Left cardiac atrium (tissue), 4 donors: Measurements from ENCODE around the gene DHRS4. TPM values are rescaled to one million over a fixed set of nuclear protein-coding genes. Genes with fewer than 3 reads are reported as not detected.
A peak's percentile ranks its signal among the peaks of the same experiment; 100 is the strongest.
"Not testable (repeated sequence)": the region's sequence is repeated elsewhere in the genome, so short reads cannot be mapped to it uniquely, and the experiment has no call there.

Experiments
- ATAC-seq, 2 donors: fragments of 200-7000 bp; cut with Tn5 transposase; one replicate each; pipeline ENCODE4 v1.9.1; 2020; ENCODE audit warnings: mild to moderate bottlenecking in 2 of 2, moderate library complexity in 2 of 2
- DNase-seq: peaks from one replicate; pipeline ENCODE4 v3.0.0-alpha.2; 2020
- intact Hi-C, 2 donors: fragments of 100-400 bp; cut with DNase I; formaldehyde crosslinking; loops; one replicate each; pipeline versions ENCODE4 v1.14.1 to v1.15.1; 2022 to 2023
- total RNA-seq, 2 donors: library from RNA; stranded (reverse); fragmentation: NEBNext Ultra II Directional; extraction: Animal tissue kit (Norgen Biotek cat#: 25700); gene quantifications; one replicate each; pipeline ENCODE4 v1.2.1, GENCODE V29; 2021
- donor health status: DM: no; HTN: yes; CAD: no.
- donor health status: DM: no; HTN: yes; CAD: no; lungs with severe emphysema.
- donor health status: DM: yes; HTN: yes; CAD: no.
- donor health status: Dilated cardiomyopathy.

Gene DHRS4
- total RNA-seq, 2 donors from 2014 or later, result 20.5 to 25.3 TPM

DNA sequence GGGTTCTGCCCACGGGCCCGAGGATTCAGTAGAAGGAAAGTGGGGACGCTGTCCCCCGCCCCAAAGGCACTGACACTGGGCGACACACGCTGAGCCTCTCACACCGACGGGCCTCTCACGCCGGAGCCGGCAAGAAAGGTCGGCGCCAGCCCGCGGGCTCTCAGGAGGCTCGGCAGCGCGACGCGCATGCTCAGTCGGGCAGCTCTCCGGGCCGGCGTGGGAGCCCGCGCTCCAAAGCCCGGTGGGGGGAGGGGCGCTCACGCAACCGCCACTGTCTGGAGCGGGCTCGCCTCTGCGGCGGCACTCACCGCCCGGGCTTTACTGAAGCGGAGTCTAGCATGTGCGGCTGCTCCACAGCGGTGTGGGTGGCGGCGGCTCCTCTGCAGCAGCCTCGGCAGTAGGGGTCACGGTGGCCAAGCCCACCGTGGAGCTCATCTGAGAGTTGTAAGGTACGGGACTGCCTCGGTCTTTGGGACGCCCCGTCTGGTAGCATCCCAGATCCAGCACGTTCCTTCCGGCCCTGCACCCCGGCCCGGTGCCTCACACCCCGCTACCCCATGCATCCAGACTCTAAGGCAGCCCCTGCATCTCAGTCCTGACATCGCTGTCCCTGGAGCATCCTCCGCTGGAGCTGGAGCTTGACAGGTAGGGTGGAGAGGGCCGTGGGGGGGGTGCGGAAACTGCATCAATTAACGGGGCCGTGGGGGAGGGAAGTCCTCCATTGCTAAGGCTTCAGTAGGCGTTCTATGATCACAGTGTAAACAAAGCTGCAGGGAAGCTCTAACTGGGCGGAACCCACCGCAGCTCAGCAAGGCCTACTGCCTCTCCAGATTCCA lies 53.5 kb downstream of the DHRS4 start:
- ATAC-seq (peak; percentile 95 to 98), DNase-seq (peak; percentile 41)
- intact Hi-C loops, result not testable (repeated sequence)

GRCh38 chr14:24011051-24011450 lies 57.5 kb downstream of the DHRS4 start:
- ATAC-seq (no peak), DNase-seq (no peak)
- intact Hi-C loops, result no loop called here

GRCh38 chr14:24012726-24013273 lies 59.2 kb downstream of the DHRS4 start:
- intact Hi-C loops, ATAC-seq, DNase-seq: not testable (repeated sequence)

- intact Hi-C loops, result loop anchor here (2.0 kb wide), 2 partner anchors 39 to 77 kb away; no protein-coding TSS in a partner anchor
- DNase-seq (no peak), ATAC-seq (peak; percentile 85 to 86)
Measured at GRCh38 chr14:24013654-24014514, 60.3 kb downstream of the DHRS4 start.

GRCh38 chr14:24015745-24016144 lies 62.2 kb downstream of the DHRS4 start:
- intact Hi-C loops, result loop anchor here (2.0 kb wide), 2 partner anchors 41 to 75 kb away; no protein-coding TSS in a partner anchor
- DNase-seq, ATAC-seq: not testable (repeated sequence)

Other genes starting within 250 kb of the DHRS4 start
- gene DHRS4L2, start 35.2 kb downstream of the DHRS4 start, total RNA-seq, result 10 to 100 TPM; 11.8 to 18.9 TPM
- under 1 TPM; 0.08 to 0.62 TPM for gene CARMIL3, start 98.2 kb downstream of the DHRS4 start, total RNA-seq
- not detected for gene CPNE6, start 117.8 kb downstream of the DHRS4 start, total RNA-seq
- gene PCK2, start 140.5 kb downstream of the DHRS4 start, total RNA-seq, result 10 to 100 TPM; 11.5 to 13.0 TPM
- gene DCAF11, start 161.0 kb downstream of the DHRS4 start, total RNA-seq, result 10 to 100 TPM; 59.6 to 60.2 TPM
- gene NRL, start 161.2 kb downstream of the DHRS4 start, total RNA-seq, result 1 to 10 TPM; 1.6 to 1.8 TPM
- 100 to 1,000 TPM; 103 to 131 TPM for gene FITM1, start 176.9 kb downstream of the DHRS4 start, total RNA-seq
- gene PSME1, start 182.4 kb downstream of the DHRS4 start, total RNA-seq, result 100 to 1,000 TPM in 1 of 2 donors, 10 to 100 TPM in 1; 91.6 to 103 TPM
- 10 to 100 TPM; 14.3 to 22.0 TPM for gene EMC9, start 187.8 kb downstream of the DHRS4 start, total RNA-seq
- 10 to 100 TPM; 65.5 to 84.2 TPM for gene PSME2, start 192.8 kb downstream of the DHRS4 start, total RNA-seq
- gene RNF31, start 193.7 kb downstream of the DHRS4 start, total RNA-seq, result 10 to 100 TPM; 31.6 to 41.7 TPM
- 10 to 100 TPM; 44.7 to 84.6 TPM for gene IRF9, start 207.5 kb downstream of the DHRS4 start, total RNA-seq
- 1 to 10 TPM; 8.4 to 8.9 TPM for gene REC8, start 218.3 kb downstream of the DHRS4 start, total RNA-seq
- 10 to 100 TPM; 11.8 to 30.2 TPM for gene IPO4, start 235.0 kb downstream of the DHRS4 start, total RNA-seq
- gene TM9SF1, start 241.7 kb downstream of the DHRS4 start, total RNA-seq, result 10 to 100 TPM; 30.7 to 34.0 TPM